BE2C (cell line): ENCODE results near the gene SLC38A11.

Source experiments
- DNase-seq: peaks from one replicate; pipeline ENCODE4 v3.0.0-alpha.2; 2020
- H3K27me3 ChIP-seq: fragments of 250-450 bp; sonication (Bioruptor Pico); 2 replicates; pipeline ENCODE4 v1.5.1; 2020; ENCODE audit warnings: mild to moderate bottlenecking
- H3K36me3 ChIP-seq: fragments of 250-450 bp; sonication (Bioruptor Pico); 2 replicates; pipeline ENCODE4 v1.5.1; 2020; ENCODE audit warnings: mild to moderate bottlenecking
- H3K4me1 ChIP-seq: fragments of 250-450 bp; sonication (Bioruptor Pico); 2 replicates; pipeline ENCODE4 v1.5.1; 2020
- H3K4me3 ChIP-seq: 2 replicates; pipeline ENCODE4 v1.5.1; 2011; ENCODE audit warnings: low read depth, low read length
- H3K9me3 ChIP-seq: fragments of 250-450 bp; sonication (Bioruptor Pico); 2 replicates; pipeline ENCODE4 v1.5.1; 2020
- TF ChIP-seq, protein P1 (sequence below): IDR thresholded peaks from 2 replicates; pipeline ENCODE4 v1.5.1; 2012; ENCODE audit warnings: mild to moderate bottlenecking, low read depth, low read length

SLC38A11 gene

DNA sequence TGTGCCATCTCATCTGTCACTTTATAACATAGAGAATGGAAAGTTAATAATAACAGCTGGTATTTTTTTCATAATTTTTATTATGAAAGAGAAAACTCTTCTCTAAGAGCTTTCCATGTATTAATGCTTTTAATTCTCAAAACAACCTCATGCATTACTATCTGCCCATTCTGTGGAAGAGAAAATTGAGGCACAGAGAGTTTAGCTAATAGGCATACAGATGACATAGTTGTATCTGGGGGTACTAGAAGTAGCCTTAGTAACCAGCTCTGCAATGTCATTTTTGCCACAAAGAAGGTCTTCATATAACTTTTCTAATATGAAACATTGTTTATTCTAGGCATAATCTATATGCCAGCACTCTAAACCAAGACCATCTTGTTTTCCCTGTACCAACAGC is 77.4 kb downstream of the SLC38A11 start:
- H3K4me3 ChIP-seq, result no peak overlapping the region
- H3K4me1 ChIP-seq, result no peaks in the 10 kb centered on the region
- DNase-seq, result no peak
- H3K36me3 ChIP-seq, result no peaks in the 10 kb centered on the region
- no peaks in the 10 kb centered on the region for H3K27me3 ChIP-seq
- TF ChIP-seq, protein P1, sequence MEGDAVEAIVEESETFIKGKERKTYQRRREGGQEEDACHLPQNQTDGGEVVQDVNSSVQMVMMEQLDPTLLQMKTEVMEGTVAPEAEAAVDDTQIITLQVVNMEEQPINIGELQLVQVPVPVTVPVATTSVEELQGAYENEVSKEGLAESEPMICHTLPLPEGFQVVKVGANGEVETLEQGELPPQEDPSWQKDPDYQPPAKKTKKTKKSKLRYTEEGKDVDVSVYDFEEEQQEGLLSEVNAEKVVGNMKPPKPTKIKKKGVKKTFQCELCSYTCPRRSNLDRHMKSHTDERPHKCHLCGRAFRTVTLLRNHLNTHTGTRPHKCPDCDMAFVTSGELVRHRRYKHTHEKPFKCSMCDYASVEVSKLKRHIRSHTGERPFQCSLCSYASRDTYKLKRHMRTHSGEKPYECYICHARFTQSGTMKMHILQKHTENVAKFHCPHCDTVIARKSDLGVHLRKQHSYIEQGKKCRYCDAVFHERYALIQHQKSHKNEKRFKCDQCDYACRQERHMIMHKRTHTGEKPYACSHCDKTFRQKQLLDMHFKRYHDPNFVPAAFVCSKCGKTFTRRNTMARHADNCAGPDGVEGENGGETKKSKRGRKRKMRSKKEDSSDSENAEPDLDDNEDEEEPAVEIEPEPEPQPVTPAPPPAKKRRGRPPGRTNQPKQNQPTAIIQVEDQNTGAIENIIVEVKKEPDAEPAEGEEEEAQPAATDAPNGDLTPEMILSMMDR, result no peak
- no peaks in the 10 kb centered on the region for H3K9me3 ChIP-seq

DNA sequence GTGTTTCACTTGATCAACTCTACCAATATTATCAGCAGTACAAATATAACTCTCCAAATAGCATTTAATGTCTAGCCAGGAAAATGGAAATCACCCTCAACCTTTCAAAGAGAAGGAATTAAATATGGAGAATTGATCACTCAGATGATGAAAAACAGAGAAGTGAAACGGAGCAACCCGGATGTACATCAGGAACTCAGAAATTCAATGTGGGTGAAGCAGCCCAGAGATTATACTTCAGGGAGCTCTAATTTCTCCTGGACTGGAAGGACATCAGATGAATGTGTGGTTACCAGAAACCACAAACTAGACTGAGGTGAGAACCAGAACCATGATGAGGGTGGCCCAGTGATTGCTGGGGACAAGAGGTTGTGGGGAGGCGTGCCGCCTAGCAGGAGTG is 78.2 kb downstream of the SLC38A11 start:
- Histone ChIP-seq H3K27me3 (no peaks in the 10 kb centered on the region), H3K4me1 (no peaks in the 10 kb centered on the region), H3K36me3 (no peaks in the 10 kb centered on the region), H3K9me3 (no peaks in the 10 kb centered on the region), H3K4me3 (no peak overlapping the region)
- TF ChIP-seq, protein P1, result no peak
- no peak for DNase-seq

DNA sequence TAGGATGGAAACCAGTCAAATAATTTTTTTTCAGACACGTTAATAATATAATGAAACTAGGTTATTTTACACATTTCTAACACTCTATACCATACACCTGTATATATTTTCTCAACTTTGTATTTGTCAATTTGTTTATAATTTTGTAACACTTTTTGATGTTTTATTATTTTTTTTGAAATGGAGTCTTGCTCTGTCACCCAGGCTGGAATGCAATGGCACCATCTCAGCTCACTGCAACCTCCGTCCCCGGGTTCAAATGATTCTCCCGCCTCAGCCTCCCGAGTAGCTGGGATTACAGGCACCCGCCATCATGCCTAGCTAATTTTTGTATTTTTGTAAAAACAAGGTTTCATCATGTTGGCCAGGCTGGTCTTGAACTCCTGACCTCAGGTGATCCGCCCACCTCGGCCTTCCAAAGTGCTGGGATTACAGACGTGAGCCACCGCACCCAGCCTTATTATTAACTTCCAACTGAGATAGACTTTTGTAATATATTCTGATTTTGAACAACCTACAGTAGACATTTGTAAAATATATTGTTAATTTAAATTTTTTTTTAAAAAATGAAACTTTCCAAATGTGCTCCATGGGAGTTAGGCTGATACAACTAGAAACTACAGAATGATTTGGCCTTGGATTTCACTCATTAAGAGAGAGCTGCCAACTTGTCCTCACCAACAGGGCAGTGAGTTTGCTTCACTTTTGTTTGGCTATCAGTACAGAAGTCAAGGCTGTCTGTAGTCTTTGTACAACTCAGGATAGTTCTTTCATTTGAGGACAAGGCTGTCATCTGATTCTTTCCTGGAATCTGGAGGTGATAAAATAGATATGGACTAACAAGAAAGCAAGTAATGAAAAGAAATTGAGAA is 79.8 kb downstream of the SLC38A11 start:
- Histone ChIP-seq H3K4me3 (no peak overlapping the region), H3K9me3 (no peaks in the 10 kb centered on the region), H3K36me3 (no peaks in the 10 kb centered on the region), H3K27me3 (no peaks in the 10 kb centered on the region), H3K4me1 (no peaks in the 10 kb centered on the region)
- TF ChIP-seq, protein P1, result no peak
- DNase-seq, result no peak

DNA sequence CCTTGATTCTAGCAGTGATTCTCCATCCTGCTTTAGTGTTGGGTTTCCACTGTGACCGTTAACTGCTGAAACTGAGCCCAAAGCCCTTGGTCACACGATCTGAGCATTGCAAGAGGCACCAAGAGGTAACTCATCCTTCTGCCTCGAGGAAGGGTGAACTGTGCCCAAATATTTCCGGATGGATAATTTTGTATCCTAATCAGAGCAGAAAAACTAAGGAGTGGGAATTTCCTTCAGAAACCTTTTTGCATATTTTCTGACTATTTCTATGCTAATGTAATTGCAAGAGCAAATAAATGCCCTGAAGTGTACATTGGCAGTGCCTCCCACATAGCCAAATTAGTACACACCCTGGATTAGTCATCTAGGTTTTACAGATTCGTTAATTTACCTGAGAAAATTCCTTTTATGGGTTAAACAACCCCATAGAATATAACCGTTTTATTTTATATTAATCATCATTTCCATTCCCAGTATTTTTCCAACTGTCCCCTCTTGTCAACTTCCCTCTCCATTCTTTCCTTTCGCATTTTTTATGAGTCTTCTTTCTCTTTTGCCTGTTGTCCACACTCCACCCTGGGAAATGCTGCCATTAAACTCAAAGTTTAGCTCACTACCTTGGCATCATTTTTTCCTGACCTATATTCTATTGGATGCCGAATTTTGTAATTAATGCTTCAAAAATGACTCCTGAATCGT is 82.0 kb downstream of the SLC38A11 start:
- no peaks in the 10 kb centered on the region for H3K27me3 ChIP-seq
- no peak for DNase-seq
- H3K9me3 ChIP-seq, result no peaks in the 10 kb centered on the region
- H3K4me1 ChIP-seq, result no peaks in the 10 kb centered on the region
- TF ChIP-seq, protein P1, result no peak
- H3K36me3 ChIP-seq, result no peaks in the 10 kb centered on the region
- no peak overlapping the region for H3K4me3 ChIP-seq

DNA sequence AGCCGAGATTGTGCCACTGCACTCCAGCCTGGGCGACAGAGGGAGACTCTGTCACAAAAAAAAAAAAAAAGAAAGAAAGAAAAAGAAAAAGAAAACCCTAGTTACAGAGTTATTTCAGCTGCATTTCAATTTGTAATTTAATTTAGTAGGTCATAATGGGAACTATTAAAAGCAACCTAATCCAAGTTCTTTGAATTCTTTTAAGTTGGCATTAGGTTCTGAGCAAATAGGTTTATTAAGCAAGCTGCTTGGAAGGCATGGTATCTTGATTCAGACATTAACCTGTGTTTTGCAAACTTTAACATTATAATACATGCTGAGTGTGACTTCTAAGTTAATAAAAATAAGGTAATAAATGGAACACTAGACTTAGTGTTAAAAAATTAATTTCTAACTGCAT is 83.9 kb downstream of the SLC38A11 start:
- TF ChIP-seq, protein P1, result no peak
- no peaks in the 10 kb centered on the region for H3K27me3 ChIP-seq

DNA sequence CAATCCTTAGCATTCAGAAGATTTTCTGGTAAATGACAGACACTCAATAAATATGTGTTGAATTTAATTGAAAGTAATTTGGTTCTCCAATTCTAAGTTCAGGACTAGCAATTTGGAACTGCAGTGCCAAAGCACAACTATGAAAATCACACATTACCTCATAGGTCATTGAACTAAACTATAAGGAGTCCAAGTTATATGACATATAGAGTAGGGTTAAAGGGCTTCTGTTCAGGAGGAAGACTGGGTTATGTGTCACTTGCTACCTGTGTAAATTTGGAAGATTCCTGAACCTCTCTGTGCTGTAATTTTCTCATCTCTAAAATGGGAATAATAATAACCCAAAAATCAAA is 85.9 kb downstream of the SLC38A11 start:
- TF ChIP-seq, protein P1, result no peak
- no peaks in the 10 kb centered on the region for H3K9me3 ChIP-seq
- H3K36me3 ChIP-seq, result no peaks in the 10 kb centered on the region
- no peaks in the 10 kb centered on the region for H3K4me1 ChIP-seq
- no peaks in the 10 kb centered on the region for H3K27me3 ChIP-seq
- no peak overlapping the region for H3K4me3 ChIP-seq
- no peak for DNase-seq

More for the DNA sequence above, 83.9 kb downstream of the SLC38A11 start:
- no peaks in the 10 kb centered on the region for H3K4me1 ChIP-seq
- no peak overlapping the region for H3K4me3 ChIP-seq
- H3K36me3 ChIP-seq, result no peaks in the 10 kb centered on the region
- no peak for DNase-seq
- H3K9me3 ChIP-seq, result no peaks in the 10 kb centered on the region
